D721Med (cell line): ENCODE measurements around the gene NSMCE4A.
"Not testable (repeated sequence)": the region's sequence is repeated elsewhere in the genome, so short reads cannot be mapped to it uniquely, and the experiment has no call there.

Experiments
- DNase-seq: peaks from one replicate; pipeline ENCODE4 v3.0.0; 2011; ENCODE audit warnings: low spot score; ENCODE audit not compliant: insufficient read length
- FAIRE-seq: peaks from 2 replicates; lab custom pipeline; 2011; peaks lifted over from hg19 to GRCh38; lab: Jason Lieb, UNC
- TF ChIP-seq, protein P1 (sequence below): IDR thresholded peaks from 2 replicates; pipeline ENCODE4 v1.5.1; 2012; ENCODE audit warnings: mild to moderate bottlenecking, control low read depth; ENCODE audit not compliant: insufficient read depth; ENCODE audit errors: missing control alignments

The NSMCE4A gene

DNA sequence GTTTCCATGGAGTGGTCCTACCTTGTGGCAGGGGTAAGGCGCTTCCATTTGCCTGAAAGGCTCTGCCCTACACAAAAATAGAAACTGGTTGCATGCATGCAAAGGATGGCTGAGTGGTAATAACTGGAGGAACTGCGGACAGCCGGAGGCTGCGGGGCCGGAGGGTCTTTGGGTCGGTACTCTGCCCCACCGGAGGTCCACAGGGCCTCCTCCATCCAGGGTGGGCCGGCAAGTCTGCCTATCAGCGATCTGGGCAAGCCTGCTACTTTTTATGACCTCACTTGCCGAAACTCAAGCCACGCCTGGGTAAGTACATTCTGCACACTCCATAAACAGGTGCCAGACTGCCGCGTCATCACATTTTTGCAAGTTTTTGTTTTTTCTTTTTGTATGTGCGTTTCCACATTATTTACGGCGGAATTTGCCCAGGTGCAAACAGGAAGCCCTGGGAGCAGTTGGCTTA is 44.0 kb upstream of the NSMCE4A start:
- TF ChIP-seq, protein P1, sequence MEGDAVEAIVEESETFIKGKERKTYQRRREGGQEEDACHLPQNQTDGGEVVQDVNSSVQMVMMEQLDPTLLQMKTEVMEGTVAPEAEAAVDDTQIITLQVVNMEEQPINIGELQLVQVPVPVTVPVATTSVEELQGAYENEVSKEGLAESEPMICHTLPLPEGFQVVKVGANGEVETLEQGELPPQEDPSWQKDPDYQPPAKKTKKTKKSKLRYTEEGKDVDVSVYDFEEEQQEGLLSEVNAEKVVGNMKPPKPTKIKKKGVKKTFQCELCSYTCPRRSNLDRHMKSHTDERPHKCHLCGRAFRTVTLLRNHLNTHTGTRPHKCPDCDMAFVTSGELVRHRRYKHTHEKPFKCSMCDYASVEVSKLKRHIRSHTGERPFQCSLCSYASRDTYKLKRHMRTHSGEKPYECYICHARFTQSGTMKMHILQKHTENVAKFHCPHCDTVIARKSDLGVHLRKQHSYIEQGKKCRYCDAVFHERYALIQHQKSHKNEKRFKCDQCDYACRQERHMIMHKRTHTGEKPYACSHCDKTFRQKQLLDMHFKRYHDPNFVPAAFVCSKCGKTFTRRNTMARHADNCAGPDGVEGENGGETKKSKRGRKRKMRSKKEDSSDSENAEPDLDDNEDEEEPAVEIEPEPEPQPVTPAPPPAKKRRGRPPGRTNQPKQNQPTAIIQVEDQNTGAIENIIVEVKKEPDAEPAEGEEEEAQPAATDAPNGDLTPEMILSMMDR, result no peak
- DNase-seq (no peak), FAIRE-seq (no peak)

DNA sequence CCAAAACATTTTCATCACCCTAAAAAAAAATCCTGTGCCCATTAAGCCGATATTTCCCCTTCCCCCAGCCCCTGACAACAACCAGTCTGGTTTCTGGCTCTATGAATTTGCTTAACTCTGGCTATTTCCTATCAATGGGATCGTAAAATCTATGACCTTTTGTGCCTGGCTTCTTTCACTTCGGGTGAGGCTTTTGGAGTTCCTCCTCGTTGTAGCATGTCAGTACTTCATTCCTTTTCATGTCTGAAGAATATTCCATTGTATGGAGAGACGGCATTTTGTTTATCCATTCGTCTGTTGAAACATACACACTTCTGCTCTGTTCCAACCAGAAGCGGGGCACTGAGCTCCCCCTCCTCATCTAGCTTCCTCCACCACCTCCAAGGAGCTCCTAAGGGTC is 43.5 kb upstream of the NSMCE4A start:
- FAIRE-seq, result no peak
- TF ChIP-seq, protein P1, result no peak
- no peak for DNase-seq

DNA sequence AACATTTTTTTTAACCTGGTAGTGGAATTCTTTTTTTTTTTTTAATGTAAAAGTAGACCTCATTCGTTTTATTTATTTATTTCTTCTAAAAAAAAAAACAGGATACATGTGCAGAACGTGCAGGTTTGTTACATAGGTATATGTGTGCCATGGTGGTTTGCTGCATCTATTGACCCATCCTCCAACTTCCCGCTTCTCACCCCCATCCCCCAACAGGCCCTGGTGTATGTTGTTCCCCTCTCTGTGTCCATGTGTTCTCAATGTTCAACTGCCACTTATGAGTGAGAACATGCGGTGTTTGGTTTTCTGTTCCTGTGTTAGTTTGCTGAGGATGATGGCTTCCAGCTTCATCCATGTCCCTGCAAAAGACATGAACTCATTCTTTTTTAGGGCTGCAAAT is 42.9 kb upstream of the NSMCE4A start:
- FAIRE-seq, DNase-seq: not testable (repeated sequence)

DNA sequence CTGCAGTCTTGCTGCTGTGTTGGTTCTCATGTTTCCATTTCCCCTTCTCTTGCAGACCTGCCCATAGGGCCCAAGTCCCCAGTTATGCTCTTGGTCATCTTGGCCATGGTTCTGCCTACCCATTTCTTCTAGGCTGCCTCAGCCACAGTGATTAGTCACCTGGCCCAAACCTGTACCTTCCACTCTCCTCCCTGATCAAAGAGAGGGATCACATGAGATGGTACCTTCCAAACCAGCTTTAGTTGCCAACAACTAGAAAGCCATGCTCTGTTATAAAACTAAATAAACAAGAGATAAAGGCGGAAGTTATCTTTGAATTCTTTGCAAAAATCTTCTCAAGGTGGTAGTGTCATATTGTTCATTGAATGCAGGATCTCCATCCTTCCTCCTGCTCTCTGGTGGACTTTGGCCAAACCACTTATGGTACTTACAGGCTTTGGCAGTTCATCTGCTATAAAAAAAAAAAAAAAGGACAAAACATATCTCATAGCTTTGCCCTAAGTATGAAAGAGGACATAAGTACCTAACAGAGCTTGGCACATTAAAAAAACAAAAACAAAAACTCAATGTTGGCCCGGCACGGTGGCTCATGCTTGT is 39.7 kb upstream of the NSMCE4A start:
- FAIRE-seq (no peak), DNase-seq (no peak)
- TF ChIP-seq, protein P1, result no peak

- no peak for FAIRE-seq
- no peak for DNase-seq
- TF ChIP-seq, protein P1, result no peak
Measured at GRCh38 chr10:122013311-122013780, 38.3 kb upstream of the NSMCE4A start.

- DNase-seq, result no peak
- TF ChIP-seq, protein P1, result no peak
- no peak for FAIRE-seq
Measured at GRCh38 chr10:122012731-122013130, 37.7 kb upstream of the NSMCE4A start.

DNA sequence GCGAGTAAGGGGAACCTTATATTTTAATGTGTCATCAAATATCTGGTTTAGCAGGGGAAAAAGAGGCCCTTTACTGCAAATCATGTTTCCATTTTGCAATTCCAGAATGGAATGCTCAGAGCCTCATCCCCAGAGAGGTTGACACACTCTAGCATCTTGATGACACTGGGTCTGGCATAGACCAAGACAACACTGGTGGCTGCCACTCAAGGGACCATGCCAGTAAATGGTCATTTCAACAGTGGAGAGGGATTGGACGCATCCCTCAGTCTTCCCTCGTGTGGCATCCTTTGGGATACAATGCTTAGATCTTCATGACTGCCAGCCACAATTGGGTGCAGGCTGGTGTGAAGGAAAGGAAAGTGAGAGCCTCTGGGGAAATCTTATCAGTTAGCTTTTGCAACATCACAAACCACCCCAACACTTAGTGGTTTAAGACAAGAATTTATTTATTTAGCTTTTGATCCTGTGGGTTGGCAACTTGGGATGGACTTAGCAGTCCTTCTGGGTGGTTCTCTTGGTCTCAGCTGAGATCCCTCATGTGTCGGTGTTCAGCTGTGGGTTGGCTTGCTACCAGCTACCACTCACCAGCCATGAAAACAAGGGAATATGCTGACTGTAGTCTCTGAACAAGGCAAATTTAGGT is 35.5 kb upstream of the NSMCE4A start:
- FAIRE-seq, result no peak
- DNase-seq, result no peak

More for the DNA sequence above, 35.5 kb upstream of the NSMCE4A start:
- TF ChIP-seq, protein P1, result no peak
